ENCODE results near the gene CEP162. TPM values are rescaled to one million over a fixed set of nuclear protein-coding genes. Genes with fewer than 3 reads are reported as not detected.

CEP162 gene
- total RNA-seq, result 3.3 and 4.2 TPM in 2 replicates

- peak within 1 kb of the TSS; percentile 87 for H3K27ac Mint-ChIP-seq
- DNase-seq (ENCODE audit: low spot score), result peak; percentile 85
- intact Hi-C loops (cut with micrococcal nuclease), result loop anchor here (1.0 kb wide), 2 partner anchors 343 to 368 kb away; partner anchors contain the start of gene CYB5R4
- H3K36me3 Mint-ChIP-seq (ENCODE audit: low read depth), result no peaks in the 10 kb centered on the region
- H3K4me3 Mint-ChIP-seq (ENCODE audit: low read depth), result peak within 1 kb of the TSS; percentile 97
- peaks cover 12% of the 10 kb centered on the region for H3K27me3 Mint-ChIP-seq (ENCODE audit: low read depth)
- H3K9me3 Mint-ChIP-seq, result no peaks in the 10 kb centered on the region
- H3K4me1 Mint-ChIP-seq (ENCODE audit: low read depth), result peaks cover 17% of the 10 kb centered on the region
Observed at GRCh38 chr6:84227434-84228197, at the start of gene CEP162. TSS of gene CEP162 (minus strand) at chr6:84227643. CDS start at chr6:84226393, 1,250 bp downstream.

GRCh38 chr6:84274856-84275255 is 47.4 kb upstream of the CEP162 start:
- DNase-seq (ENCODE audit: low spot score), result no peak
- Mint-ChIP-seq H3K4me1 (ENCODE audit: low read depth) (no peaks in the 10 kb centered on the region), H3K9me3 (no peaks in the 10 kb centered on the region), H3K27me3 (ENCODE audit: low read depth) (no peaks in the 10 kb centered on the region), H3K27ac (no peak overlapping the region), H3K4me3 (ENCODE audit: low read depth) (no peak overlapping the region), H3K36me3 (ENCODE audit: low read depth) (no peaks in the 10 kb centered on the region)
- intact Hi-C loops (cut with micrococcal nuclease), result no loop called here

- intact Hi-C loops (cut with micrococcal nuclease), result no loop called here
- Mint-ChIP-seq H3K9me3 (no peaks in the 10 kb centered on the region), H3K36me3 (ENCODE audit: low read depth) (no peaks in the 10 kb centered on the region), H3K4me1 (ENCODE audit: low read depth) (no peaks in the 10 kb centered on the region), H3K4me3 (ENCODE audit: low read depth) (no peak overlapping the region), H3K27ac (no peak overlapping the region), H3K27me3 (ENCODE audit: low read depth) (no peaks in the 10 kb centered on the region)
- no peak for DNase-seq (ENCODE audit: low spot score)
Observed at GRCh38 chr6:84273048-84273809, 45.8 kb upstream of the CEP162 start.

GRCh38 chr6:84272298-84272697 is 44.9 kb upstream of the CEP162 start:
- Mint-ChIP-seq H3K27ac (no peak overlapping the region), H3K4me3 (ENCODE audit: low read depth) (no peak overlapping the region), H3K36me3 (ENCODE audit: low read depth) (no peaks in the 10 kb centered on the region), H3K9me3 (no peaks in the 10 kb centered on the region), H3K27me3 (ENCODE audit: low read depth) (no peaks in the 10 kb centered on the region), H3K4me1 (ENCODE audit: low read depth) (no peaks in the 10 kb centered on the region)
- no peak for DNase-seq (ENCODE audit: low spot score)
- intact Hi-C loops (cut with micrococcal nuclease), result no loop called here

- H3K27ac Mint-ChIP-seq, result no peak overlapping the region
- H3K4me1 Mint-ChIP-seq (ENCODE audit: low read depth), result no peaks in the 10 kb centered on the region
- no peak overlapping the region for H3K4me3 Mint-ChIP-seq (ENCODE audit: low read depth)
- no peaks in the 10 kb centered on the region for H3K9me3 Mint-ChIP-seq
- no peaks in the 10 kb centered on the region for H3K36me3 Mint-ChIP-seq (ENCODE audit: low read depth)
- DNase-seq (ENCODE audit: low spot score), result no peak
- H3K27me3 Mint-ChIP-seq (ENCODE audit: low read depth), result no peaks in the 10 kb centered on the region
- intact Hi-C loops (cut with micrococcal nuclease), result no loop called here
Observed at GRCh38 chr6:84271061-84271716, 43.7 kb upstream of the CEP162 start.

GRCh38 chr6:84269947-84270733 is 42.7 kb upstream of the CEP162 start:
- H3K27me3 Mint-ChIP-seq (ENCODE audit: low read depth), result no peaks in the 10 kb centered on the region
- intact Hi-C loops (cut with micrococcal nuclease), result no loop called here
- no peak overlapping the region for H3K4me3 Mint-ChIP-seq (ENCODE audit: low read depth)
- no peaks in the 10 kb centered on the region for H3K9me3 Mint-ChIP-seq
- DNase-seq (ENCODE audit: low spot score), result no peak
- H3K27ac Mint-ChIP-seq, result no peak overlapping the region
- no peaks in the 10 kb centered on the region for H3K36me3 Mint-ChIP-seq (ENCODE audit: low read depth)
- H3K4me1 Mint-ChIP-seq (ENCODE audit: low read depth), result no peaks in the 10 kb centered on the region

GRCh38 chr6:84268781-84269180 is 41.3 kb upstream of the CEP162 start:
- Mint-ChIP-seq H3K36me3 (ENCODE audit: low read depth) (no peaks in the 10 kb centered on the region), H3K27ac (no peak overlapping the region), H3K9me3 (no peaks in the 10 kb centered on the region), H3K27me3 (ENCODE audit: low read depth) (no peaks in the 10 kb centered on the region), H3K4me3 (ENCODE audit: low read depth) (no peak overlapping the region), H3K4me1 (ENCODE audit: low read depth) (no peaks in the 10 kb centered on the region)
- intact Hi-C loops (cut with micrococcal nuclease), result no loop called here
- no peak for DNase-seq (ENCODE audit: low spot score)

GRCh38 chr6:84263557-84263956 is 36.1 kb upstream of the CEP162 start:
- Mint-ChIP-seq H3K27me3 (ENCODE audit: low read depth) (peaks cover 5% of the 10 kb centered on the region), H3K4me3 (ENCODE audit: low read depth) (no peak overlapping the region), H3K9me3 (no peaks in the 10 kb centered on the region), H3K36me3 (ENCODE audit: low read depth) (no peaks in the 10 kb centered on the region), H3K4me1 (ENCODE audit: low read depth) (no peaks in the 10 kb centered on the region), H3K27ac (no peak overlapping the region)
- DNase-seq (ENCODE audit: low spot score), result no peak
- intact Hi-C loops (cut with micrococcal nuclease), result no loop called here

GRCh38 chr6:84260926-84261325 is 33.5 kb upstream of the CEP162 start:
- no peaks in the 10 kb centered on the region for H3K36me3 Mint-ChIP-seq (ENCODE audit: low read depth)
- no peak for DNase-seq (ENCODE audit: low spot score)
- intact Hi-C loops (cut with micrococcal nuclease), result no loop called here
- H3K4me3 Mint-ChIP-seq (ENCODE audit: low read depth), result no peak overlapping the region
- peaks cover 5% of the 10 kb centered on the region for H3K27me3 Mint-ChIP-seq (ENCODE audit: low read depth)
- no peak overlapping the region for H3K27ac Mint-ChIP-seq
- no peaks in the 10 kb centered on the region for H3K9me3 Mint-ChIP-seq
- H3K4me1 Mint-ChIP-seq (ENCODE audit: low read depth), result no peaks in the 10 kb centered on the region

GRCh38 chr6:84260196-84260595 is 32.8 kb upstream of the CEP162 start:
- no peaks in the 10 kb centered on the region for H3K9me3 Mint-ChIP-seq
- no peak overlapping the region for H3K4me3 Mint-ChIP-seq (ENCODE audit: low read depth)
- no peak for DNase-seq (ENCODE audit: low spot score)
- intact Hi-C loops (cut with micrococcal nuclease), result no loop called here
- H3K4me1 Mint-ChIP-seq (ENCODE audit: low read depth), result no peaks in the 10 kb centered on the region
- no peaks in the 10 kb centered on the region for H3K36me3 Mint-ChIP-seq (ENCODE audit: low read depth)
- H3K27me3 Mint-ChIP-seq (ENCODE audit: low read depth), result peaks cover 5% of the 10 kb centered on the region
- no peak overlapping the region for H3K27ac Mint-ChIP-seq

GRCh38 chr6:84258866-84259265 is 31.4 kb upstream of the CEP162 start:
- no peaks in the 10 kb centered on the region for H3K36me3 Mint-ChIP-seq (ENCODE audit: low read depth)
- no peak overlapping the region for H3K27ac Mint-ChIP-seq
- no peaks in the 10 kb centered on the region for H3K9me3 Mint-ChIP-seq
- no peak overlapping the region for H3K4me3 Mint-ChIP-seq (ENCODE audit: low read depth)
- H3K4me1 Mint-ChIP-seq (ENCODE audit: low read depth), result no peaks in the 10 kb centered on the region
- intact Hi-C loops (cut with micrococcal nuclease), result no loop called here
- peaks cover 5% of the 10 kb centered on the region for H3K27me3 Mint-ChIP-seq (ENCODE audit: low read depth)
- DNase-seq (ENCODE audit: low spot score), result no peak

GRCh38 chr6:84258268-84258667 is 30.8 kb upstream of the CEP162 start:
- H3K9me3 Mint-ChIP-seq, result no peaks in the 10 kb centered on the region
- H3K4me1 Mint-ChIP-seq (ENCODE audit: low read depth), result no peaks in the 10 kb centered on the region
- DNase-seq (ENCODE audit: low spot score), result no peak
- no peaks in the 10 kb centered on the region for H3K36me3 Mint-ChIP-seq (ENCODE audit: low read depth)
- peaks cover 5% of the 10 kb centered on the region for H3K27me3 Mint-ChIP-seq (ENCODE audit: low read depth)
- intact Hi-C loops (cut with micrococcal nuclease), result no loop called here
- H3K4me3 Mint-ChIP-seq (ENCODE audit: low read depth), result no peak overlapping the region
- no peak overlapping the region for H3K27ac Mint-ChIP-seq

All from activated T-helper 2 cell treated with anti-CD3 and anti-CD28 coated beads, Interferon-gamma antibody, Interleukin-2, Interleukin-4, amounts not matched to agents 10 μg/mL and 5 μg/mL and 100 μg/mL, durations not matched to agents 14 hours and 24 hours and 36 hours (primary cell).